ENCODE measurements around the gene PTK7. TPM values are rescaled to one million over a fixed set of nuclear protein-coding genes. Genes with fewer than 3 reads are reported as not detected.

The PTK7 gene
- total RNA-seq, 6 experiments from 2014 or later: 62.8 to 115 (median 66.7) TPM

GRCh38 chr6:43196337-43196736, 120.2 kb downstream of the PTK7 start:
- H3K9me3 Mint-ChIP-seq: no peaks in the 10 kb centered on the region
- H3K27ac Mint-ChIP-seq: no peak overlapping the region
- TF ChIP-seq, protein P1, sequence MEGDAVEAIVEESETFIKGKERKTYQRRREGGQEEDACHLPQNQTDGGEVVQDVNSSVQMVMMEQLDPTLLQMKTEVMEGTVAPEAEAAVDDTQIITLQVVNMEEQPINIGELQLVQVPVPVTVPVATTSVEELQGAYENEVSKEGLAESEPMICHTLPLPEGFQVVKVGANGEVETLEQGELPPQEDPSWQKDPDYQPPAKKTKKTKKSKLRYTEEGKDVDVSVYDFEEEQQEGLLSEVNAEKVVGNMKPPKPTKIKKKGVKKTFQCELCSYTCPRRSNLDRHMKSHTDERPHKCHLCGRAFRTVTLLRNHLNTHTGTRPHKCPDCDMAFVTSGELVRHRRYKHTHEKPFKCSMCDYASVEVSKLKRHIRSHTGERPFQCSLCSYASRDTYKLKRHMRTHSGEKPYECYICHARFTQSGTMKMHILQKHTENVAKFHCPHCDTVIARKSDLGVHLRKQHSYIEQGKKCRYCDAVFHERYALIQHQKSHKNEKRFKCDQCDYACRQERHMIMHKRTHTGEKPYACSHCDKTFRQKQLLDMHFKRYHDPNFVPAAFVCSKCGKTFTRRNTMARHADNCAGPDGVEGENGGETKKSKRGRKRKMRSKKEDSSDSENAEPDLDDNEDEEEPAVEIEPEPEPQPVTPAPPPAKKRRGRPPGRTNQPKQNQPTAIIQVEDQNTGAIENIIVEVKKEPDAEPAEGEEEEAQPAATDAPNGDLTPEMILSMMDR (IDR thresholded peaks at IDR 0.05): no peak
- H3K4me1 Mint-ChIP-seq (ENCODE audit: low read depth): no peaks in the 10 kb centered on the region
- no peak overlapping the region for H3K4me3 Mint-ChIP-seq
- no peaks in the 10 kb centered on the region for H3K27me3 Mint-ChIP-seq (ENCODE audit: insufficient read depth)
- no peak for DNase-seq
- H3K36me3 Mint-ChIP-seq (ENCODE audit: low read depth): peaks cover 11% of the 10 kb centered on the region; the same call in 1 of the 2 replicates

- TF ChIP-seq, protein P1 (IDR thresholded peaks at IDR 0.05): no peak
- Mint-ChIP-seq H3K4me1 (ENCODE audit: low read depth) (no peaks in the 10 kb centered on the region), H3K36me3 (ENCODE audit: low read depth) (peaks cover under 1% of the 10 kb centered on the region), H3K27me3 (ENCODE audit: insufficient read depth) (no peaks in the 10 kb centered on the region), H3K4me3 (no peak overlapping the region), H3K27ac (no peak overlapping the region), H3K9me3 (no peaks in the 10 kb centered on the region)
- no peak for DNase-seq
These were observed 123.8 kb downstream of the PTK7 start for GRCh38 chr6:43199912-43200311.

GRCh38 chr6:43200541-43200940, 124.4 kb downstream of the PTK7 start:
- no peak overlapping the region for H3K27ac Mint-ChIP-seq
- H3K4me1 Mint-ChIP-seq (ENCODE audit: low read depth): no peaks in the 10 kb centered on the region
- peaks cover 7% of the 10 kb centered on the region for H3K36me3 Mint-ChIP-seq (ENCODE audit: low read depth)
- no peak overlapping the region for H3K4me3 Mint-ChIP-seq
- H3K27me3 Mint-ChIP-seq (ENCODE audit: insufficient read depth): no peaks in the 10 kb centered on the region
- DNase-seq: no peak
- TF ChIP-seq, protein P1 (IDR thresholded peaks at IDR 0.05): no peak
- H3K9me3 Mint-ChIP-seq: no peaks in the 10 kb centered on the region

DNA sequence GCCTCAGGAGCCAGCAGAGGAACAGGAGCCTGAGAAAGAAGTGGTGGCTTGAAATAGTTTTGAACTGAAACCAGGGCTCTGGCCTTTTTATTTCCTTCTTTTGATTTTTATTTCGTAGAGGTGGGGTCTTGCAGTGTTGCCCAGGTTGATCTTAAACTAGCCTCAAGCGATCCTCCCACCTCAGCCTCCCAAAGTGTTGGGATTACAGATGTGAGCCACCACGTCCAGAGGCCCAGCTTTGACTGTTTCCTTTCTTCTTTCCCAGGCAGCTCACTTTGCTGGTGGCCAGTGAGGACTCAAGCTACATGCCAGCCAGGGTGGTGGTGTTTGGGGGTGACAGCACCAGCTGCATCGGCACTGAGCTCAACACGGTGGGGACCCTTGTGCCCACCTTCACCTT, 126.3 kb downstream of the PTK7 start:
- Mint-ChIP-seq H3K36me3 (ENCODE audit: low read depth) (peaks cover 17% of the 10 kb centered on the region), H3K4me1 (ENCODE audit: low read depth) (no peaks in the 10 kb centered on the region), H3K9me3 (no peaks in the 10 kb centered on the region; the same call in 1 of the 2 replicates), H3K27ac (no peak overlapping the region), H3K27me3 (ENCODE audit: insufficient read depth) (no peaks in the 10 kb centered on the region), H3K4me3 (no peak overlapping the region)
- TF ChIP-seq, protein P1 (IDR thresholded peaks at IDR 0.05): no peak
- no peak for DNase-seq

DNA sequence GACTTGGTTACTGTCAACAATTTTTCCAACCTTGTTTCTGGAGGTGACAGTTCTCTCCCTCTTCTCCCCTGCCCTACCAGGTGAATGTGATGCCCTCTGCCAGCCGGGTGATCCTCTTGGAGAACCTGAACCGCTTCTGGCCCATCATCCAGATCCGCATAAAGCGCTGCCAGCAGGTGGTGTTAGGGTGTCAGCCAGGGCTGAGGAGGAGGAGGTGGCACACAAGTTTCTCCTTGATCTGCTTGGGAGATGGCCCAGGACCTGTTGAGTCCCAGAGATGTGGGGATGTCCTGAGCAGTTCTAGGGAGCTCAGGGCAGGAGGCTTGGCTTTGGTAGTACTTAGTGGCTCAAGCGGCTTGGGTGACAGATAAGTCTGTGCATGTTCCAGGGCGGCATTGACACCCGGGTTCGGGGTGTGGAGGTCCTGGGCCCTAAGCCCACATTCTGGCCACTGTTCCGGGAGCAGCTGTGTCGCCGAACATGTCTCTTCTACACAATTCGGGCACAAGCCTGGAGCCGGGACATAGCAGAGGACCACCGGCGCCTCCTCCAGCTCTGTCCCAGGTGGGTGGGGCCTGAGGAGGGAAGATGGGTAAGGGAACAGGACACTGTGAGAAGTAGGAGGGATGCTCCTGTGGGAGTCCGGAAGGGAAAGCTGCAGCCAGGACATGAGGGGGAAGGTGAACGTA, 127.1 kb downstream of the PTK7 start:
- H3K4me1 Mint-ChIP-seq (ENCODE audit: low read depth): no peaks in the 10 kb centered on the region
- H3K27ac Mint-ChIP-seq: no peak overlapping the region
- H3K4me3 Mint-ChIP-seq: no peak overlapping the region
- no peak for DNase-seq
- TF ChIP-seq, protein P1 (IDR thresholded peaks at IDR 0.05): no peak
- no peaks in the 10 kb centered on the region; the same call in 1 of the 2 replicates for H3K9me3 Mint-ChIP-seq
- H3K27me3 Mint-ChIP-seq (ENCODE audit: insufficient read depth): no peaks in the 10 kb centered on the region
- H3K36me3 Mint-ChIP-seq (ENCODE audit: low read depth): peaks cover 17% of the 10 kb centered on the region
